ENCODE measurements around the gene ARFGEF3. TPM values are rescaled to one million over a fixed set of nuclear protein-coding genes. Genes with fewer than 3 reads are reported as not detected.

The ARFGEF3 gene
- total RNA-seq, 1 donor from 2014 or later = 13.8 TPM

Other genes with a start within 250 kb of the ARFGEF3 start
- gene PERP, start 54.5 kb upstream of the ARFGEF3 start, total RNA-seq = 44.5 and 49.8 TPM in 2 replicates
- gene PBOV1, start 56.6 kb downstream of the ARFGEF3 start, total RNA-seq = not detected in 2 replicates
- gene SMIM28, start 216.0 kb downstream of the ARFGEF3 start, total RNA-seq = not detected in 2 replicates
- 39.0 and 80.4 TPM in 2 replicates for gene HEBP2, start 242.3 kb downstream of the ARFGEF3 start, total RNA-seq